Activated naive CD4-positive, alpha-beta T cell treated with anti-CD3 and anti-CD28 coated beads, Interleukin-2, amount 10 ng/mL, durations not matched to agents 7 days and 5 days (primary cell): Measurements from ENCODE around the gene ZCCHC17.
"Not testable (repeated sequence)": the region's sequence is repeated elsewhere in the genome, so short reads cannot be mapped to it uniquely, and the experiment has no call there.

Source experiments
- CTCF ChIA-PET: fragments of 350-600 bp; sonication (Branson Sonifier 250); formaldehyde crosslinking; loops from one replicate; lab custom pipeline; 2021; ENCODE audit warnings: antibody characterized with exemption; lab: Charles Lee
- DNase-seq: peaks from one replicate; pipeline ENCODE4 v3.0.0-alpha.2; 2020
- H3K27ac Mint-ChIP-seq: one replicate; pipeline ENCODE4 v1.8.0; 2021; ENCODE audit warnings: mild to moderate bottlenecking, moderate library complexity, mixed read lengths
- H3K27me3 Mint-ChIP-seq: one replicate; pipeline ENCODE4 v1.8.0; 2021; ENCODE audit warnings: mild to moderate bottlenecking, mixed read lengths
- H3K36me3 Mint-ChIP-seq: one replicate; pipeline ENCODE4 v1.8.0; 2021; ENCODE audit warnings: mixed read lengths
- H3K4me1 Mint-ChIP-seq: one replicate; pipeline ENCODE4 v1.8.0; 2021; ENCODE audit warnings: mixed read lengths
- H3K4me3 Mint-ChIP-seq: one replicate; pipeline ENCODE4 v1.8.0; 2021; ENCODE audit warnings: mild to moderate bottlenecking, moderate library complexity, mixed read lengths
- H3K9me3 Mint-ChIP-seq: one replicate; pipeline ENCODE4 v1.8.0; 2021; ENCODE audit warnings: mixed read lengths

ZCCHC17 gene

GRCh38 chr1:31287791-31288190 lies 9.0 kb upstream of the ZCCHC17 start:
- not testable (repeated sequence) for H3K4me3 Mint-ChIP-seq, DNase-seq, H3K27ac Mint-ChIP-seq, H3K27me3 Mint-ChIP-seq, H3K9me3 Mint-ChIP-seq, H3K4me1 Mint-ChIP-seq
- CTCF ChIA-PET = interaction anchor here (0.8 kb wide), 1 partner anchor 9 kb away, joined by 3 read pairs; no protein-coding TSS in a partner anchor
- H3K36me3 Mint-ChIP-seq = peaks cover 39% of the 10 kb centered on the region

- Mint-ChIP-seq H3K27me3 (no peaks in the 10 kb centered on the region), H3K36me3 (peaks cover 44% of the 10 kb centered on the region), H3K9me3 (no peaks in the 10 kb centered on the region), H3K4me3 (no peak overlapping the region), H3K27ac (no peak overlapping the region), H3K4me1 (no peaks in the 10 kb centered on the region)
- CTCF ChIA-PET = interaction anchor here (0.6 kb wide), 1 partner anchor 24 kb away, joined by 3 read pairs; no protein-coding TSS in a partner anchor
- DNase-seq = no peak
These were observed 7.8 kb upstream of the ZCCHC17 start for GRCh38 chr1:31289021-31289420.

DNA sequence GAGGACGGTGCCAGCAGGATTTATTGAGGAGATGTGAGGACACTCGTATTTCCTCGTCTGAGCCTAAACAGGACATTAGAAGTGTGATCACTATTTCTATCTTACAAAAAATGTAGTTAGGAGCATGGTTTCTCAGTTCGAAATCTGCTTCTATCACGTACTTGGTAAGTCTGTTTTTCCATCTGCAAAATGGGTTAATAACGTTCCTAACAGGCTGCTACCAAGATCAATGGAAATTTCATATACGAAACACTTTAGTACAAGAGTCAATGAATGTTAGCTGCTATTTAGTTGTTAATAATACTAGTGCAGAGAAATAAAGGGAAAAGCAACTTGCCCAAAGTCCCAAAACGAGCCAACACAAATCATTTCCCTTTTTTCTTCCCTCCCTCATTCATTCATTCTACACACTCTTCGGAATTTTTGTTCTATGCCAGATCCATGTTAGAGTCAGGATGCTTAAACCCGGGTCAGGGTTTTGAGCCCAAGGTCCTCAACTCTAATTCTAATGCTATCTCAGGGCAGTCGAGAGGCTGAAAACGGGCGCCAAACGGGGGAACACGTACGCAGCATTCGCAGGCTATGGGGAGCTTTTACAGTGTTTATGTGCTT lies 852 bp upstream of the ZCCHC17 start:
- H3K9me3 Mint-ChIP-seq = no peaks in the 10 kb centered on the region
- peaks cover 27% of the 10 kb centered on the region for H3K4me1 Mint-ChIP-seq
- H3K27me3 Mint-ChIP-seq = no peaks in the 10 kb centered on the region
- H3K27ac Mint-ChIP-seq = no peak overlapping the region
- no peak overlapping the region for H3K4me3 Mint-ChIP-seq
- peaks cover 36% of the 10 kb centered on the region for H3K36me3 Mint-ChIP-seq
- DNase-seq = no peak
- CTCF ChIA-PET = interaction anchor here (2.0 kb wide), 1 partner anchor 12 kb away, joined by 5 read pairs; no protein-coding TSS in a partner anchor

GRCh38 chr1:31297277-31298247 lies 730 bp downstream of the ZCCHC17 start:
- H3K4me1 Mint-ChIP-seq = peaks cover 27% of the 10 kb centered on the region
- CTCF ChIA-PET = interaction anchor here (2.0 kb wide), 1 partner anchor 10 kb away, joined by 5 read pairs; no protein-coding TSS in a partner anchor
- peaks cover 26% of the 10 kb centered on the region for H3K36me3 Mint-ChIP-seq
- H3K9me3 Mint-ChIP-seq = no peaks in the 10 kb centered on the region
- no peak overlapping the region for H3K4me3 Mint-ChIP-seq
- H3K27me3 Mint-ChIP-seq = no peaks in the 10 kb centered on the region
- H3K27ac Mint-ChIP-seq = no peak overlapping the region
- DNase-seq = no peak

DNA sequence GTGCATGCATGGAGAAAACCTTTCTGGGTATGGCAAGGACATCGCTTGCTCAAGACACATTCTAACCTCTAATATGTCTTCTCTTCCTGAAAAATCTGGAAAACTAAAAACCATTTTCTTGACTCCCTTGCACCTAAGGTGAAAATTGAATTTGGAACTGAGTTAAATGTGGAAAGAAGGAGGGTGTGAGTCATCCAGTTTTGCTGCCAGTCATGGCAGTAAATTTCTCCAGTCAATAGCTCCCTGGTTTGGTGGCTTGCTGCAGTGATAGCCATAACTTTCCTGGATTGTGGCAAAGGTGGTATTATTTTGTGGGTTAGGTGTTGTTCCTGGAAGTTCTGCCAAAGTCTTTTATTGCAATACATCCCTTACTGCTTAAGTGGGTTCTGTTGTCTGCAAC lies 2.5 kb downstream of the ZCCHC17 start:
- Mint-ChIP-seq H3K4me3 (no peak overlapping the region), H3K36me3 (peaks cover 15% of the 10 kb centered on the region), H3K27me3 (no peaks in the 10 kb centered on the region), H3K27ac (no peak overlapping the region), H3K9me3 (no peaks in the 10 kb centered on the region), H3K4me1 (peaks cover 27% of the 10 kb centered on the region)
- CTCF ChIA-PET = no interaction called here
- no peak for DNase-seq

GRCh38 chr1:31300193-31300592 lies 3.4 kb downstream of the ZCCHC17 start:
- no peaks in the 10 kb centered on the region for H3K9me3 Mint-ChIP-seq
- DNase-seq = no peak
- no peak overlapping the region for H3K27ac Mint-ChIP-seq
- H3K36me3 Mint-ChIP-seq = peaks cover 10% of the 10 kb centered on the region
- no peak overlapping the region for H3K4me3 Mint-ChIP-seq
- peaks cover 22% of the 10 kb centered on the region for H3K4me1 Mint-ChIP-seq
- CTCF ChIA-PET = no interaction called here
- no peaks in the 10 kb centered on the region for H3K27me3 Mint-ChIP-seq

DNA sequence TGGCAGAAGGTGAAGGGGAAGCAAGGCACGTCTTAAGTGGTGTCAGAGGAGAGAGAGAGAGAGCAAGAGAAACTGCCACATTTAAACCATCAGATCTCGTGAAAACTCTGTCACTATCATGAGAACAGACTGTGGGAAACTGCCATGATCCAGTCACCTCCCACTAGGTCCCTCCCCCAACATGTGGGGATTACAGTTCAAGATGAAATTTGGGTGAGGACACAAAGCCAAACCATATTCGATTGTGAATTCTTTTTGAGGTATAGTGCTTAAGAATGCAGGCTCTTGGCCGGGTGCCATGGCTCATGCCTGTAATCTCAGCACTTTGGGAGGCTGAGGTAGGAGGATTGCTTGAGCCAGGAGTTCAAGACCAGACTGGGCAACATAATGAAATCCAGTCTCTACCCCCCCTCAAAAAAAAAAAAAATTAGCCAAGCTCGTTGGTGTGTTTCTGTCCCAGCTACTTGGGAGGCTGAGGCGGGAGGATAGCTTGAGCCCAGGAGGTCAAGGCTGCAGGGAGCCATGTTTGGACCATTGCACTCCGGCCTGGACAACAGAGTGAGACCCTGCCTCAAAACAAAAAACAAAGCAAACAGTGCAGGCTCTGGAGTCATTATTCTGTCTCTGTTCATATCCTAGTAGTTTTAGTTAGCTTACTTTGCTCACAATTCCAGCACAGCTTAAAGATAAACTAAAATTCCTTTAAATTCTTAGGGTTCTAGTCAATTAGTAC lies 6.0 kb downstream of the ZCCHC17 start:
- H3K27me3 Mint-ChIP-seq = no peaks in the 10 kb centered on the region
- no peak overlapping the region for H3K4me3 Mint-ChIP-seq
- H3K36me3 Mint-ChIP-seq = peaks cover 8% of the 10 kb centered on the region
- H3K27ac Mint-ChIP-seq = no peak overlapping the region
- CTCF ChIA-PET = no interaction called here
- peaks cover 16% of the 10 kb centered on the region for H3K4me1 Mint-ChIP-seq
- DNase-seq = no peak
- no peaks in the 10 kb centered on the region for H3K9me3 Mint-ChIP-seq

DNA sequence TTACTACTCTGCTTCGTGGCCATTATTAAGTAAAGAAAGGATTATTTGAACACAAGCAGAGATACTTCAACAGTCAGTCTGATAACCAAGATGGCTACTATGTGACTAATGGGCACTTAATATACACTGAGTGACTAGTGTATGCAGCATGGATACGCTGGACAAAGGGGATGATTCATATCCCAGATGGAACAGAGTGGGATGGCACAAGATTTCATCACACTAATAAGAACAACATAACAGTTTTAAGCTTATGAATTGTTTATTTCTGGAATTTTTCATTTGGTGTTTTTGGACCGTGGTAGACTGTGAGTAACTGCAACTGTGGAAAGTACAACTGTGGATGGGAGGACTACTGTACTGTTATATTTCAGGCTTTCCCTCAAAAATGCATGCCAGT lies 9.4 kb downstream of the ZCCHC17 start:
- peaks cover 11% of the 10 kb centered on the region for H3K36me3 Mint-ChIP-seq
- no peaks in the 10 kb centered on the region for H3K27me3 Mint-ChIP-seq
- no peak for DNase-seq
- H3K4me3 Mint-ChIP-seq = no peak overlapping the region
- CTCF ChIA-PET = no interaction called here
- no peaks in the 10 kb centered on the region for H3K9me3 Mint-ChIP-seq
- H3K27ac Mint-ChIP-seq = no peak overlapping the region
- peaks cover 5% of the 10 kb centered on the region for H3K4me1 Mint-ChIP-seq

GRCh38 chr1:31308036-31308435 lies 11.2 kb downstream of the ZCCHC17 start:
- no peaks in the 10 kb centered on the region for H3K9me3 Mint-ChIP-seq
- H3K27ac Mint-ChIP-seq = no peak overlapping the region
- peaks cover 5% of the 10 kb centered on the region for H3K4me1 Mint-ChIP-seq
- peaks cover 20% of the 10 kb centered on the region for H3K36me3 Mint-ChIP-seq
- no peaks in the 10 kb centered on the region for H3K27me3 Mint-ChIP-seq
- no peak overlapping the region for H3K4me3 Mint-ChIP-seq
- CTCF ChIA-PET = interaction anchor here (1.1 to 1.4 kb wide), 3 partner anchors 12 to 28 kb away, joined by 3 to 5 read pairs (median 3); partner anchors contain the start of genes SNRNP40 and ZCCHC17
- no peak for DNase-seq

GRCh38 chr1:31310198-31310597 lies 13.4 kb downstream of the ZCCHC17 start:
- no peak for DNase-seq
- H3K27me3 Mint-ChIP-seq = no peaks in the 10 kb centered on the region
- H3K4me1 Mint-ChIP-seq = peaks cover 5% of the 10 kb centered on the region
- H3K27ac Mint-ChIP-seq = no peak overlapping the region
- peaks cover 30% of the 10 kb centered on the region for H3K36me3 Mint-ChIP-seq
- CTCF ChIA-PET = no interaction called here
- no peak overlapping the region for H3K4me3 Mint-ChIP-seq
- no peaks in the 10 kb centered on the region for H3K9me3 Mint-ChIP-seq

- Mint-ChIP-seq H3K4me3 (no peak overlapping the region), H3K4me1 (no peaks in the 10 kb centered on the region), H3K27ac (no peak overlapping the region), H3K9me3 (no peaks in the 10 kb centered on the region), H3K27me3 (no peaks in the 10 kb centered on the region), H3K36me3 (peaks cover 42% of the 10 kb centered on the region)
- DNase-seq = no peak
- CTCF ChIA-PET = no interaction called here
These were observed 19.1 kb downstream of the ZCCHC17 start for GRCh38 chr1:31315902-31316301.

DNA sequence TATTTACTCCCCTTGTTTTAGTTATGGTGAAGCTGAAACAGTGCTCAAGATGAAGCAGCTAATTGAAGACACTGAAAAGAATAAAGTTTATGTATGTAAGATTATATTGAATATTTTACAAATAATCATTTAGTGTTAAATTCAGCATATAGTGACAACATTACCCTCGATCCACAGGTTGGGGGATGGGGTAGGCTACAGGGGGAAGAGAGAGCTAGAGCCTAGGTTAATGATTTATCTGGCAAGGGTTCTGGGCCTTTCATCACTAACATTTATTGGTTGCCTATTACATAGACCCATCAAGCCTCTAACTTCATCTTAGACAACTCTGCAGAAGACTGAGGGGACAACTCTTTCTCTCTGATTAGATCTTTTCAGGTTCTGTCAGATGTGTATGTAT lies 21.3 kb downstream of the ZCCHC17 start:
- CTCF ChIA-PET = no interaction called here
- Mint-ChIP-seq H3K4me1 (no peaks in the 10 kb centered on the region), H3K4me3 (no peak overlapping the region), H3K27me3 (no peaks in the 10 kb centered on the region), H3K36me3 (peaks cover 37% of the 10 kb centered on the region), H3K27ac (no peak overlapping the region), H3K9me3 (no peaks in the 10 kb centered on the region)
- DNase-seq = no peak

- Mint-ChIP-seq H3K4me1 (no peaks in the 10 kb centered on the region), H3K4me3 (no peak overlapping the region), H3K27ac (no peak overlapping the region), H3K27me3 (no peaks in the 10 kb centered on the region), H3K36me3 (peaks cover 14% of the 10 kb centered on the region), H3K9me3 (no peaks in the 10 kb centered on the region)
- no peak for DNase-seq
- CTCF ChIA-PET = no interaction called here
These were observed 27.3 kb downstream of the ZCCHC17 start for GRCh38 chr1:31324093-31324492.

- no peaks in the 10 kb centered on the region for H3K9me3 Mint-ChIP-seq
- DNase-seq = no peak
- CTCF ChIA-PET = no interaction called here
- no peak overlapping the region for H3K27ac Mint-ChIP-seq
- H3K36me3 Mint-ChIP-seq = peaks cover 11% of the 10 kb centered on the region
- H3K4me1 Mint-ChIP-seq = no peaks in the 10 kb centered on the region
- no peak overlapping the region for H3K4me3 Mint-ChIP-seq
- H3K27me3 Mint-ChIP-seq = no peaks in the 10 kb centered on the region
These were observed 28.2 kb downstream of the ZCCHC17 start for GRCh38 chr1:31324992-31325391.
